ENCODE data around the gene OR10AG1. TPM values are rescaled to one million over a fixed set of nuclear protein-coding genes. Genes with fewer than 3 reads are reported as not detected.

Gene OR10AG1
- total RNA-seq (2014; rRNA removed; shearing (Covaris generic)): not detected in 2 replicates
- polyA plus RNA-seq (2014; cell fraction: nucleus; rRNA removed): not detected in 2 replicates

- DNase-seq (ENCODE audit: extremely low read depth, low read depth): no peak
Measured at GRCh38 chr11:55969845-55970244, at the start of gene OR10AG1. OR10AG1 (minus strand) TSS chr11:55969945; CDS start chr11:55969907, 38 bp downstream.

GRCh38 chr11:56013805-56014204 is 44.1 kb upstream of the OR10AG1 start:
- DNase-seq (ENCODE audit: extremely low read depth, low read depth): no peak

- DNase-seq (ENCODE audit: extremely low read depth, low read depth): no peak
Measured at GRCh38 chr11:56010716-56011115, 41.0 kb upstream of the OR10AG1 start.

GRCh38 chr11:55994525-55994924 is 24.8 kb upstream of the OR10AG1 start, which contains the start of gene OR5F1:
OR5F1 (minus strand) TSS chr11:55994625; CDS start chr11:55994625, 0 bp downstream.
- DNase-seq (ENCODE audit: extremely low read depth, low read depth): no peak

- DNase-seq (ENCODE audit: extremely low read depth, low read depth): no peak
Measured at GRCh38 chr11:55970935-55971334, 1.2 kb upstream of the OR10AG1 start.

GRCh38 chr11:55967914-55968313 is 1.8 kb downstream of the OR10AG1 start:
- no peak for DNase-seq (ENCODE audit: extremely low read depth, low read depth)

GRCh38 chr11:55966391-55966790 is 3.4 kb downstream of the OR10AG1 start:
- DNase-seq (ENCODE audit: extremely low read depth, low read depth): no peak

GRCh38 chr11:55956521-55956920 is 13.2 kb downstream of the OR10AG1 start:
- DNase-seq (ENCODE audit: extremely low read depth, low read depth): no peak

GRCh38 chr11:55949330-55949729 is 20.4 kb downstream of the OR10AG1 start:
- DNase-seq (ENCODE audit: extremely low read depth, low read depth): no peak

GRCh38 chr11:55942785-55943392 is 26.9 kb downstream of the OR10AG1 start:
- peak; percentile 19 for DNase-seq (ENCODE audit: extremely low read depth, low read depth)

- DNase-seq (ENCODE audit: extremely low read depth, low read depth): no peak
Measured at GRCh38 chr11:55936300-55936699, 33.4 kb downstream of the OR10AG1 start, which contains the start of gene OR5I1. OR5I1 (minus strand) TSS chr11:55936400; CDS start chr11:55936400, 0 bp downstream.

- DNase-seq (ENCODE audit: extremely low read depth, low read depth): no peak
Measured at GRCh38 chr11:55920537-55920936, 49.2 kb downstream of the OR10AG1 start.

Other genes starting within 250 kb of the OR10AG1 start
- gene OR5D13, start 196.5 kb downstream of the OR10AG1 start, total RNA-seq (2014; rRNA removed; shearing (Covaris generic)): not detected in 2 replicates
- not detected in 2 replicates for gene OR5D14, start 174.4 kb downstream of the OR10AG1 start, total RNA-seq (2014; rRNA removed; shearing (Covaris generic))
- not detected in 2 replicates for gene OR5L1, start 158.6 kb downstream of the OR10AG1 start, total RNA-seq (2014; rRNA removed; shearing (Covaris generic))
- not detected in 2 replicates for gene OR5D18, start 150.3 kb downstream of the OR10AG1 start, total RNA-seq (2014; rRNA removed; shearing (Covaris generic))
- gene OR5L2, start 142.7 kb downstream of the OR10AG1 start, total RNA-seq (2014; rRNA removed; shearing (Covaris generic)): not detected in 2 replicates
- gene OR5D16, start 131.2 kb downstream of the OR10AG1 start, total RNA-seq (2014; rRNA removed; shearing (Covaris generic)): not detected in 2 replicates
- not detected in 2 replicates for gene TRIM51, start 86.6 kb downstream of the OR10AG1 start, total RNA-seq (2014; rRNA removed; shearing (Covaris generic))
- gene OR5W2, start 55.4 kb downstream of the OR10AG1 start, total RNA-seq (2014; rRNA removed; shearing (Covaris generic)): not detected in 2 replicates
- not detected in 2 replicates for gene OR5I1, start 33.5 kb downstream of the OR10AG1 start, total RNA-seq (2014; rRNA removed; shearing (Covaris generic))
- gene OR5F1, start 24.7 kb upstream of the OR10AG1 start, total RNA-seq (2014; rRNA removed; shearing (Covaris generic)): not detected in 2 replicates
- gene OR5AS1, start 57.7 kb upstream of the OR10AG1 start, total RNA-seq (2014; rRNA removed; shearing (Covaris generic)): not detected in 2 replicates
- gene OR8I2, start 123.4 kb upstream of the OR10AG1 start, total RNA-seq (2014; rRNA removed; shearing (Covaris generic)): not detected in 2 replicates
- gene OR8H2, start 133.7 kb upstream of the OR10AG1 start, total RNA-seq (2014; rRNA removed; shearing (Covaris generic)): not detected in 2 replicates
- gene OR8H3, start 152.4 kb upstream of the OR10AG1 start, total RNA-seq (2014; rRNA removed; shearing (Covaris generic)): not detected in 2 replicates
- gene OR8J3, start 170.3 kb upstream of the OR10AG1 start, total RNA-seq (2014; rRNA removed; shearing (Covaris generic)): not detected in 2 replicates
- not detected in 2 replicates for gene OR8K5, start 190.4 kb upstream of the OR10AG1 start, total RNA-seq (2014; rRNA removed; shearing (Covaris generic))
- not detected in 2 replicates for gene OR5J2, start 206.7 kb upstream of the OR10AG1 start, total RNA-seq (2014; rRNA removed; shearing (Covaris generic))

Measured in NCI-H460 (cell line).